PFSK-1 (cell line): ENCODE measurements around the gene MARK3.

Experiments used
- FOXP2 ChIP-seq: optimal IDR thresholded peaks from 2 replicates; pipeline ENCODE3; 2011; ENCODE audit warnings: borderline replicate concordance, control low read depth, inconsistent platforms; ENCODE audit not compliant: insufficient read depth; ENCODE audit errors: extremely low read length, extremely low read depth
- POLR2AphosphoS5 ChIP-seq: IDR thresholded peaks from 2 replicates; pipeline ENCODE4 v1.6.1; 2012; ENCODE audit warnings: low read depth, mild to moderate bottlenecking, control low read depth, low read length, moderate library complexity
- SIN3A ChIP-seq: IDR thresholded peaks from 2 replicates; pipeline ENCODE4 v1.6.1; 2012; ENCODE audit warnings: mild to moderate bottlenecking, low read length, moderate library complexity, borderline replicate concordance; ENCODE audit not compliant: insufficient read depth
- TAF1 ChIP-seq: IDR thresholded peaks from 2 replicates; pipeline ENCODE4 v1.6.1; 2012; ENCODE audit warnings: low read length, control low read depth, borderline replicate concordance; ENCODE audit not compliant: insufficient read depth
- TF ChIP-seq, protein P1 (sequence below), 2 experiments: IDR thresholded peaks; 2 replicates each; pipeline versions ENCODE4 v1.6.1 to v1.8.0; 2011 to 2012; ENCODE audit warnings: low read depth in 2 of 2, low read length in 2 of 2, control low read depth in 1 of 2, inconsistent platforms in 1 of 2, mild to moderate bottlenecking in 1 of 2, moderate library complexity in 1 of 2; ENCODE audit not compliant: insufficient read depth in 1 of 2

Gene MARK3

DNA sequence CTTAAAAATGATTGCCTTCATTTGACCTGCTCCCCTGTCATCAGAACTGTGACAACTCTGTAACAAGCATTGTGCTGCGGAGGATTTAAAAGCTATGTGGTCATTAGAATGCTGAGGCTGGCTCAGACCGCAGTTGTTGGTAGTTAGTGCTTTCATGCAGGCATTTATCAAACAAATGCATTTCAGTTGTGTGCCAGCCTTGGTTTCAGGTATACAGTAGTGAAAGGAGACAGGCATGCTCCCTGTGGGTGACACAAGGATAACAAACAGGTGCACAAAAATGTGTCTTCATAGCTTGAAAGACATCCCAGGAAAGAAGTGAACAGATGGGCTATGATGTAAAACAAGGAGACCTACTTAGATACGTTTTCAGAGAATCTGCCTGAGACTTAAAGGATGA lies 60.6 kb downstream of the MARK3 start:
- TF ChIP-seq POLR2AphosphoS5 = no peak
- TF ChIP-seq, protein P1, sequence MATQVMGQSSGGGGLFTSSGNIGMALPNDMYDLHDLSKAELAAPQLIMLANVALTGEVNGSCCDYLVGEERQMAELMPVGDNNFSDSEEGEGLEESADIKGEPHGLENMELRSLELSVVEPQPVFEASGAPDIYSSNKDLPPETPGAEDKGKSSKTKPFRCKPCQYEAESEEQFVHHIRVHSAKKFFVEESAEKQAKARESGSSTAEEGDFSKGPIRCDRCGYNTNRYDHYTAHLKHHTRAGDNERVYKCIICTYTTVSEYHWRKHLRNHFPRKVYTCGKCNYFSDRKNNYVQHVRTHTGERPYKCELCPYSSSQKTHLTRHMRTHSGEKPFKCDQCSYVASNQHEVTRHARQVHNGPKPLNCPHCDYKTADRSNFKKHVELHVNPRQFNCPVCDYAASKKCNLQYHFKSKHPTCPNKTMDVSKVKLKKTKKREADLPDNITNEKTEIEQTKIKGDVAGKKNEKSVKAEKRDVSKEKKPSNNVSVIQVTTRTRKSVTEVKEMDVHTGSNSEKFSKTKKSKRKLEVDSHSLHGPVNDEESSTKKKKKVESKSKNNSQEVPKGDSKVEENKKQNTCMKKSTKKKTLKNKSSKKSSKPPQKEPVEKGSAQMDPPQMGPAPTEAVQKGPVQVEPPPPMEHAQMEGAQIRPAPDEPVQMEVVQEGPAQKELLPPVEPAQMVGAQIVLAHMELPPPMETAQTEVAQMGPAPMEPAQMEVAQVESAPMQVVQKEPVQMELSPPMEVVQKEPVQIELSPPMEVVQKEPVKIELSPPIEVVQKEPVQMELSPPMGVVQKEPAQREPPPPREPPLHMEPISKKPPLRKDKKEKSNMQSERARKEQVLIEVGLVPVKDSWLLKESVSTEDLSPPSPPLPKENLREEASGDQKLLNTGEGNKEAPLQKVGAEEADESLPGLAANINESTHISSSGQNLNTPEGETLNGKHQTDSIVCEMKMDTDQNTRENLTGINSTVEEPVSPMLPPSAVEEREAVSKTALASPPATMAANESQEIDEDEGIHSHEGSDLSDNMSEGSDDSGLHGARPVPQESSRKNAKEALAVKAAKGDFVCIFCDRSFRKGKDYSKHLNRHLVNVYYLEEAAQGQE (IDR thresholded peaks at IDR 0.05; ENCODE audit: insufficient read depth in 1 of 2, low read depth in 2 of 2, low read length in 2 of 2) = no peak
- no peak for TF ChIP-seq FOXP2
- TF ChIP-seq SIN3A = no peak
- TF ChIP-seq TAF1 = no peak

DNA sequence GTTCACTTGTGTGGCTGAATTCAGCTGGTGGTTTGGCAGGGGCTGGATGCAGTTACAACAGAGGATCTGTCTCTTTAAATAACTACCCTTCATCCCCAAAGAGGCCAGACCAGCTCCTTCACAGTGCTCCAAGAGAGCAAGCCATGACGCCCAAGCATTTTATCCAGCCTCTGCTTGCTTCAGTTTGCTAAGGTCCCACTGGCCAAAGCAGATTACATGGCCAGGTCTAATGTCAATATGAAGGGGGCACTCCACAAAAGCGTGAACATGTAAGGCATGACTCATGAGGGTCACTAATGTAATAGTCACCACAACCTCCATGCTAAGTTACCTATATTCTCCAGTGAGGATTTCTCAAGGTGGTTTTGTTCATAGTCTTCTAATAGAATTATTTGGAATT lies 62.9 kb downstream of the MARK3 start:
- TF ChIP-seq FOXP2 (no peak), POLR2AphosphoS5 (no peak), TAF1 (no peak), SIN3A (no peak)
- TF ChIP-seq, protein P1 (IDR thresholded peaks at IDR 0.05; ENCODE audit: insufficient read depth in 1 of 2, low read depth in 2 of 2, low read length in 2 of 2) = no peak

DNA sequence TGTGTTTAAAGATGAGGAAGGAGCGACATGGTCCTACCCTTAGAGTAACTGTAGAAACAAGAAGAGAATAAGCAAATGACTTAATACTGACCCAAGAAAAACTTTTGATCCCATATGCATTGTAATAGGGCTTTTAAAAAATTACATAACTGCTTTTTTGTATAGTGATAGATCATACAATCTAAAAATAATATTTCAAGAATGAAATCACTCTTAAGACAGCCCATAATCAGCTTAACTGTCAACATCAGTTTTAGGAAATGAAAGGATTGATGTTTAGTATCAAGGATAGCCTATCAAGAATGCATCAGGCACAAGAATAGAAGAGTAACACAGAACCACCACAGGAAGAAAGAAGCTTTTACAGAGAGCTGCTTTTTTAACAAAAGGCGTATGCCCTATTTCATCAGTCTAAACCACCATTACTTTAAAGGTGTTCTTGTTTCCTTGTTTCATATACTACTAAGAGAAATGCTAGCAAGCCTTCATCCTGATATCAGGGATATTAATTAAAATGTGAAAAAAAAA lies 64.5 kb downstream of the MARK3 start:
- TF ChIP-seq, protein P1 (IDR thresholded peaks at IDR 0.05; ENCODE audit: insufficient read depth in 1 of 2, low read depth in 2 of 2, low read length in 2 of 2) = no peak
- TF ChIP-seq SIN3A (no peak), FOXP2 (no peak), TAF1 (no peak), POLR2AphosphoS5 (no peak)

DNA sequence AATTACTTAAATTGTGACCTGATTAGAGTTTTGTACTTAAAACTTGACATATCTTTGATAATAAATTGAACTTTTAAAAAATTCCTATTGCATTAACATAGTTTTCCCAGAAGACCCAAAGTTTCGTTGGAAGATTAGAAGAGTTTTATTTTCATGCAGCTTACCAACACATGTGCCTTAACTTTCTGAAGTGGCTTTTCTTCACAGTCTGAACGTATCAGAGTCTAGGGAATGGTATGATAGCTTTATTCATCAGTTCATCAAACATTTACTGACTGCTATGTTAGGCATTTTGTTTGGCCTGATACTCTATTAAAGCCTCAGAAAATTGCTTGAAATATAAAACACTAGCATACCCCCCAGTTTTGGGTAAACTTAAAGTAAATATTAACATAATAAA lies 65.2 kb downstream of the MARK3 start:
- TF ChIP-seq FOXP2 = no peak
- TF ChIP-seq POLR2AphosphoS5 = no peak
- TF ChIP-seq, protein P1 (IDR thresholded peaks at IDR 0.05; ENCODE audit: insufficient read depth in 1 of 2, low read depth in 2 of 2, low read length in 2 of 2) = no peak
- TF ChIP-seq TAF1 = no peak
- no peak for TF ChIP-seq SIN3A

DNA sequence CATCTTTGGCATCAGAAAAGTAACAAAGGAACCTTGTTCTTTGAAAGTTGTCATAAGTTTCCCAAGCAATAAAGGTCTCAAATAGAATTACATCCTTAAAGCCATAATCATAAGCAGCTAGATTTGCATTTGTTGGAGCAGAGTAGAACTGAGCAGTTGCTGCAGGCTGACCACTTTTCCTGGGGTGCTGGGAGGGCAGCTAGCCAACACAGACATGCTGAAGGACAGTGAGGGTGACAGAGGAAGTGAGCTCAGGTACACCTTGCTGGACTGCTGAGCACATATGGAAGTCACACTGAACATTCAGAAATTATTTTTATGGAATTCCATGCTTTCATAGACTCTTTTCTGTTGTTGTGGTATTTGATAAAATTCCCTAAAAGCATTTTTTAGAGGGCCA lies 66.2 kb downstream of the MARK3 start:
- no peak for TF ChIP-seq POLR2AphosphoS5

DNA sequence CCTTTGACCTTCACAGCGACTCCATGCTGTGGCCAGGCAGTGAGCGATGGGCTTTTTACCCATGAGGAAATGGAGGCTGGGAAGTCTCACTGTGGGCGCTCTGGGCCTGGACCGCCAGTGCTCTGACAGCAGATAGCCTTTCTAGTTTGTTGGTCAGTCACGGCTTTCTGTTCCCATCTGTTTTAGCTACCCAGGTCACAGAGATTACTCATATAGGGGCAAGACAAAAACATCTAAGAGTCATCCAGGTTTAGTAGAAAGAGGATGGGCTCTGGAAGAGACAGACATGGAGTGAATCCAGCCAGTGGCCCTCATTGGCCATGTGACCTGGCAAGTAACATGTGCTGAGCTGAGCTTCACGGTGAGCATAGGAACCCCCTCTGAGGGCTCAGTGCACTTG lies 68.6 kb downstream of the MARK3 start:
- no peak for TF ChIP-seq TAF1
- no peak for TF ChIP-seq SIN3A
